Measurements from ENCODE around the gene ELMOD3. TPM values are rescaled to one million over a fixed set of nuclear protein-coding genes. Genes with fewer than 3 reads are reported as not detected.
"Not testable (repeated sequence)": the region's sequence is repeated elsewhere in the genome, so short reads cannot be mapped to it uniquely, and the experiment has no call there.

Gene ELMOD3
- total and polyA plus RNA-seq, 8 donors: 3.9 to 22.9 (median 8.0) TPM

DNA sequence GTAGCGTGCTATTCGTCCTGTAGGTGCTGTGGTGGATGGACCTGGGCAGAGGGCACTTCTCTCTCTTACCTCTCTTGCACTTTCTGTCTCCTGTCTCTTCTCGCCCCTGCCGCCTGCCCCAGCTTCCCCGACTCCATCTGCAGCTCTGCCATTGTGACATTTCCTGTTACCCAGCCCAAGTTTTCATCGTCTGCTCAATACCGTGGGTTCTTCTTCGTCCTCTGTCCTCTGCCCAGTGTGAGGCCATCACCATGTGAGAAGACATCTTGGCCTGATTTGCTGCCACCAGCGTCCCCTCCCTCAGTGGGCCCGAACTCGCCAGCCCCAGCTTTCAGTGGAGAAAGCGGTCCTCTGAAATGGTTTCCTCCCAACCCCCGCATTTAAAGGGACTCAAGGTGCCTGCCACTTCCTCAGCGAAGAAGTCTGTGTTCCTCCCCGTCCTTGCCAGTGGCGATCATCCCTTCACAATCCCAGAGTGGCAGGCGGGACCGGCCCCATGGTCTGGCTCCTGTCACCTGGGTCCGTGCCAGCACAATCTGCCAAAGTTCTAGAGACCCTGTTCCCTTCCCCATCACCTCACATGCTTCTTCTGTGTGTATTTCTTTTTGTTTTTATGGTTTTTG lies 44.8 kb upstream of the ELMOD3 start:
- no peak for DNase-seq
- intact Hi-C loops (cut with DNase I): no loop called here
- H3K9me3 ChIP-seq: no peaks in the 10 kb centered on the region
- peak in 1 of 4 donors; percentile 9 for ATAC-seq
- WGBS, 2 donors: 81% methylated on average over 19 of the region's 19 CpGs
- no peak overlapping the region for H3K27ac ChIP-seq
- TF ChIP-seq, protein P1, sequence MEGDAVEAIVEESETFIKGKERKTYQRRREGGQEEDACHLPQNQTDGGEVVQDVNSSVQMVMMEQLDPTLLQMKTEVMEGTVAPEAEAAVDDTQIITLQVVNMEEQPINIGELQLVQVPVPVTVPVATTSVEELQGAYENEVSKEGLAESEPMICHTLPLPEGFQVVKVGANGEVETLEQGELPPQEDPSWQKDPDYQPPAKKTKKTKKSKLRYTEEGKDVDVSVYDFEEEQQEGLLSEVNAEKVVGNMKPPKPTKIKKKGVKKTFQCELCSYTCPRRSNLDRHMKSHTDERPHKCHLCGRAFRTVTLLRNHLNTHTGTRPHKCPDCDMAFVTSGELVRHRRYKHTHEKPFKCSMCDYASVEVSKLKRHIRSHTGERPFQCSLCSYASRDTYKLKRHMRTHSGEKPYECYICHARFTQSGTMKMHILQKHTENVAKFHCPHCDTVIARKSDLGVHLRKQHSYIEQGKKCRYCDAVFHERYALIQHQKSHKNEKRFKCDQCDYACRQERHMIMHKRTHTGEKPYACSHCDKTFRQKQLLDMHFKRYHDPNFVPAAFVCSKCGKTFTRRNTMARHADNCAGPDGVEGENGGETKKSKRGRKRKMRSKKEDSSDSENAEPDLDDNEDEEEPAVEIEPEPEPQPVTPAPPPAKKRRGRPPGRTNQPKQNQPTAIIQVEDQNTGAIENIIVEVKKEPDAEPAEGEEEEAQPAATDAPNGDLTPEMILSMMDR (IDR thresholded peaks at IDR 0.05): no peak
- no peak for FAIRE-seq
- no peaks in the 10 kb centered on the region for H3K27me3 ChIP-seq
- H3K4me1 ChIP-seq: no peaks in the 10 kb centered on the region
- no peaks in the 10 kb centered on the region for H3K36me3 ChIP-seq
- no peak overlapping the region for H3K4me3 ChIP-seq

DNA sequence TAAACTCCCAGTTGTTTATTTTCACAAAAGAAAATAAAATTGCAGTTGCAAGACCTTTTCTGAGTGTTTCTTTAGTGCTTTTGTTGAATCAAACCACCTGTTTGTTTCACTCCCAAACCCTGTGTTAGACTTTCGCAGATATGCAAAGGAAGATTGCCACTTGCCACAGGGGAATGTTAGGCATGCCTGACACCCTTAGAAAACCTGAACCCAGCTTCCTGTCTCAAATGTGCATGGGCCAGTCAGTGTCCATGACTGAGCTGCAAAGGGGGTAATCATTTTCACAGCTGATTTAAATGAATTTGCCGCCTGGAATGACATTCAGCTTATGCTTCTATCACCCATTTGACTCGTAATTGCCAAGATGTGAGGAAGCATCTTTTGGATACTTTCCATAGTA lies 44.2 kb upstream of the ELMOD3 start:
- no peaks in the 10 kb centered on the region for H3K9me3 ChIP-seq
- ATAC-seq (no peak), DNase-seq (no peak), FAIRE-seq (no peak)
- no peaks in the 10 kb centered on the region for H3K27me3 ChIP-seq
- intact Hi-C loops (cut with DNase I): no loop called here
- 73 to 80% methylated on average over 3 of the region's 3 CpGs for WGBS, 2 donors
- no peaks in the 10 kb centered on the region for H3K4me1 ChIP-seq
- TF ChIP-seq, protein P1 (IDR thresholded peaks at IDR 0.05): no peak
- no peak overlapping the region for H3K4me3 ChIP-seq
- H3K36me3 ChIP-seq: no peaks in the 10 kb centered on the region
- H3K27ac ChIP-seq: no peak overlapping the region

DNA sequence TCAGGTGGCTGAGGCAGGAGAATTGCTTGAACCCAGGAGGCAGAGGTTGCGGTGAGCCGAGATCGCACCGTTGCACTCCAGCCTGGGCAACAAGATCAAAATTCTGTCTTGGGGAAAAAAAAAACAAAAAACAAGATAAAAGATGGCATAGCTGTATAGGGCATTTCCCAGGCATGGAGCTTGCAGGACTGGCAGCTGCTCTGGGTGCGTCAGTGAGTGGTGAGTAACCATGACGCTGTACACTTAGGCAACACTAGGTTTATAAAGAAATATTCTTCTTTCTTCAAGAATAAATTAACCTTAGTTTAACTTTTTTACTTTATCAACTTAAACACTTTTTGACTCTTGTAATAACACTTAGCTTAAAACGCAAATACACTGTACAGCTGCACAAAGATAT lies 42.2 kb upstream of the ELMOD3 start:
- TF ChIP-seq, protein P1 (IDR thresholded peaks at IDR 0.05): no peak
- Histone ChIP-seq H3K9me3 (no peaks in the 10 kb centered on the region), H3K4me3 (no peak overlapping the region), H3K27me3 (no peaks in the 10 kb centered on the region), H3K27ac (no peak overlapping the region), H3K4me1 (no peaks in the 10 kb centered on the region), H3K36me3 (no peaks in the 10 kb centered on the region)
- 88 to 92% methylated on average over 7 of the region's 7 CpGs for WGBS, 2 donors
- ATAC-seq (no peak), FAIRE-seq (no peak), DNase-seq (no peak)
- intact Hi-C loops (cut with DNase I): no loop called here

DNA sequence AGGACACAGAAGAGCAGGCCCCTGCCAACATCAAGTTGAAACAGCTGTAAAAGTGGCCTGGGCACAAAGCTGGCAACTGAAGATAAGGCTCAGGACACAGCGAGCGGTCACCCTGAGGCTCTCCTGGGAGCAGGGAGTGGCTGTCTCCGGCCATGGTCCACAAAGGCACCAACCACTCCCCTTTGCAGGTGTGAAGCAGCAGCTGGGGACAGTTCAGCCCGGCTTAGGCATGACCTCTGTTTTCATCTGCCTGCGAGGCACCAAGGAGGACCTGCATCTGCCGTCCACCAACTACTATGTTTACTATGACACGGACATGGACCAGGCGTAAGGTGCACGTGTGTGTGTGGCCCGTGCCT lies 39.7 kb upstream of the ELMOD3 start:
- TF ChIP-seq, protein P1 (IDR thresholded peaks at IDR 0.05): no peak
- no peaks in the 10 kb centered on the region for H3K4me1 ChIP-seq
- no peak for DNase-seq
- ATAC-seq: no peak
- H3K36me3 ChIP-seq: peaks cover 0 to 1% (median 0%) of the 10 kb centered on the region in 3 donors
- H3K27ac ChIP-seq: no peak overlapping the region
- no peaks in the 10 kb centered on the region for H3K9me3 ChIP-seq
- intact Hi-C loops (cut with DNase I): loop anchor here in 1 of 3 donors (2.0 kb wide), 1 partner anchor 28 kb away; no protein-coding TSS in a partner anchor
- no peak for FAIRE-seq
- 71 to 72% methylated on average over 10 of the region's 10 CpGs for WGBS, 2 donors
- no peak overlapping the region for H3K4me3 ChIP-seq
- no peaks in the 10 kb centered on the region for H3K27me3 ChIP-seq

DNA sequence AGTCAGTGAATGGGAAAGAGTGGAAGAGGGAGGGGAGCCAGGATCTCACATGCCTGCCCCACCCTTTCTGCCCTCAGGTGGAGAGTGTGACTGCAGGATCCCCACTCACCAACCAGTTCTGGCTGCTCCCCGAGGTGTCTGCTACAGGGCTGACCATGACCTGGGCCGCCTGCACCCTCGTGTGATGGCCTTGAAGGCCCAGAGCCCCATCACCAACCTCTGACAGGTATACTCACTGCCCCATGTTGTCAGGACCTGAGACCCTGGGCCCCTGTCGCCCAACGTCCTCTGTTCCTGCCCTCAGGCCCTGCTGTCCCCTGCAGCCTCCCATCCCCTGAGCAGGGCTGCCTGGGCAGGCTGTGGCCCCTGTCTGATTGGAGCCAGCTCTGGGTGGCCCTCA lies 38.6 kb upstream of the ELMOD3 start:
- not testable (repeated sequence) for H3K4me3 ChIP-seq, FAIRE-seq, H3K27me3 ChIP-seq, DNase-seq, H3K27ac ChIP-seq, H3K4me1 ChIP-seq, ATAC-seq, H3K9me3 ChIP-seq
- H3K36me3 ChIP-seq: peaks cover 0 to 10% (median 0%) of the 10 kb centered on the region in 3 donors
- intact Hi-C loops (cut with DNase I): loop anchor here in 1 of 3 donors (2.0 kb wide), 1 partner anchor 27 kb away; no protein-coding TSS in a partner anchor
- 71% methylated on average over 5 of the region's 5 CpGs; no CpG with 5 or more reads in 1 of the 2 donors for WGBS, 2 donors

Data from pancreas (tissue), 10 donors.